T47D (cell line): ENCODE results near the gene TTI1.
A peak's percentile ranks its signal among the peaks of the same experiment; 100 is the strongest.
"Not testable (repeated sequence)": the region's sequence is repeated elsewhere in the genome, so short reads cannot be mapped to it uniquely, and the experiment has no call there.

ENCODE experiments used
- DNase-seq, 2 experiments: peaks; one replicate each; pipeline versions ENCODE4 v3.0.0 to v3.0.0-alpha.2; 2011 to 2012; ENCODE audit warnings: low read depth in 1 of 2, low spot score in 1 of 2
- JUND ChIP-seq: IDR thresholded peaks from 2 replicates; pipeline ENCODE4 v1.6.1; 2012; ENCODE audit warnings: low read depth
- in situ Hi-C: cut with HindIII; loops from 2 replicates; pipeline ENCODE4 v1.10.0; 2016; ENCODE audit warnings: low sequenced_read_pairs, low pct_unique_long_range_greater_than_20kb

The TTI1 gene

DNA sequence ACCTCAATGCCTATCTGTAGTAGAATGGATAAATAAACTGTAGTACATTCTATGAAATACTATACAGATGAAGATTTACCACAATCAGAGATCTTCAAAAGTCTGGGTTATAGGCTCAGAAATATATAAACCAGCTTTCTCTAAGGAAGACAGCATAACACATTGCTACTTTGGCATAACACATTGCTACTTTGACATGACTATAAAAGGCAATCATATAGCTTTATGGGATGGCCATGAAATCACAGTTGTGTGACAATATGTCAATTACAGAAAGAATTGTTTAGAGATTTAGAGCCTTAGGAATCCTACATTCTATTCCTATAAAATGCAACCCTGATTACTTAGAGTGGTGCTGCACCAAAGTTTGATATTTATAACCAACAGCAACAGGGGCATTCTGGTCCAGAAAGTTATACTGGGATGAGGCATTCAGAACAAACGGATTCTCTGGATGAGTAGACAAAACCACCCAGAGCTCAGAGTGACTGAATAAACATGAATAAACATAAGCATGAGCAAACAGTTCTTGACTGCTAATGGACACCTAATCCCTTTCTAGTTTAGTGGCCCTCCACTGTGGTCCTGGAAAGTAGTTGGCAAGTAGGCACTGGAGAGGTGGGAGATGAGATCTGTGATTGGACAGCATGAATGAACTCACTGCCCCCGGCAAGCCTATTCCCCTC is 12.0 kb downstream of the TTI1 start:
- no peak for TF ChIP-seq JUND
- in situ Hi-C loops: no loop called here
- no peak for DNase-seq

DNA sequence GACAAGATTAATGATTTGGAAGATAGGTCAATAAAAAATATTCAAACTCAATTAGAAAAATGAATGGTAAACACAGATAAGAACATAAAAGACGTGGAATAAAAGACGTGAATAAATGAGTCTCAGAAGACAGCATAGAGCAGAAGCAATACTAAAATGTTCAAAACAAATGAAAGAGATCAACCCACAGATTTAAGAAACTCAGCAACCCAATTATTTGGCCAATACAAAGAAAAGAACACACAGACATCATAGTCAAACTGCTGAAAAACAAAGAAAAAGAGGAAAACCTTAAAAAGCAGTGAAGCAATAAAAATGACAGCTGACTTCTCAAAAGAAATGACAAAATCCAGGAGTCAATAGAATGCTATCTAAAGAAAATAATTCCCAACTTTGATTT is 14.9 kb downstream of the TTI1 start:
- no peak for DNase-seq
- in situ Hi-C loops: no loop called here
- TF ChIP-seq JUND: no peak

DNA sequence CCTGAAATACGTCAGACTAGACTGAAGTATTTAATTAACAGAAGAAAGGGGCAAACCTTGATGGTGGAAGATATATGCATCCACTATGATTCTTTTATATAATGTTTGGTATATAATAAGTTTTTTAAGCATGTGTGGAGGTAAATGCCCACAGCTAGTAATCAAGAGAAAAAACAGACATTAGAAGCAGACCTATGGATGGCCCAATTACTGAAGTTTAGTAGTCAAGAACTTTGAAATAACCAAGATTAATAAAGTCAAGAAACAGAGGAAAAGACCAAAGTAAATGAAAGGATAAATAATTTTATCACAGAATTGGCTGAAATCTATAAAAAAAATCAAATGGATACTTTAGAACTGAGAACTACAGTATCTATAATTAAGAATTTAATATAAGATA is 15.3 kb downstream of the TTI1 start:
- no peak for TF ChIP-seq JUND
- in situ Hi-C loops: no loop called here
- no peak for DNase-seq

DNA sequence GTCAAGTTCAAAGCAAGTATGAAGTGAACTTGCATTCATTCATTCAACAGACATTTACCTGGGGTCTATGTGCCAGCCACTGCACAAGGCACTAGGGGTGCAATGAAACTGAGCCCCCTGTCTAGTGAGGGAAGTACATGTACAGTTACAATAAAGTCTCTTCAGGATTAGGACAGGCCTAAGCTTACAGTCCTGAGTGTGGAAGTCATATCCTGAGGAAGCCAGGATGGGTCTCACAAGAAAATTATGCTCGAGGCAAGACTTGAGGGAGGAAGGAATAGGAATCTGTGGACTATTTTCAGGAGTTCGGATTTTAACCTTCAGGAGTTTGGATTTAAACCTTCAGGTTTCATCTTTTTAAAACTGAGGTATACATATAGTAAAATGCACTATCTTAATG is 19.4 kb downstream of the TTI1 start:
- in situ Hi-C loops: no loop called here
- TF ChIP-seq JUND: no peak
- DNase-seq: no peak

DNA sequence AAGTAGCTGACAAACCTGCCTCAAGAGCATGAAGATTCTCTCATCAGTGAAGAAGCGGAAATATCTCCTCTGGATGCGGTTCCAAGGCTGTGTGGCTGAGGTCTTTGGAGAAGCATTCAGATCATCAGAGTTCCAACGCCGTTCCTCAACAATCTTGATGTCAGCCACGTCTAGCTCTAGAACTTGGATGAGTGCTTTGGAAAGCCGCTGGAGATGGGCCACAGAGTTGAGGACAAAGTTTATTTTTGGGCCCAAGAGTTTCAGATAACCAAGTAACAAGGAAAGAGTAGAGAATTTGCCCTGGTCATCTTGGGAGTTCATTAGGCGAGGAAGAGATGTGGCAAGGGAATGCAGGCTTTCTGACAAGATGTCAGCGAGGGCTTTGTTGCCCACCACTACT is 20.9 kb downstream of the TTI1 start:
- in situ Hi-C loops: no loop called here
- TF ChIP-seq JUND: no peak

DNA sequence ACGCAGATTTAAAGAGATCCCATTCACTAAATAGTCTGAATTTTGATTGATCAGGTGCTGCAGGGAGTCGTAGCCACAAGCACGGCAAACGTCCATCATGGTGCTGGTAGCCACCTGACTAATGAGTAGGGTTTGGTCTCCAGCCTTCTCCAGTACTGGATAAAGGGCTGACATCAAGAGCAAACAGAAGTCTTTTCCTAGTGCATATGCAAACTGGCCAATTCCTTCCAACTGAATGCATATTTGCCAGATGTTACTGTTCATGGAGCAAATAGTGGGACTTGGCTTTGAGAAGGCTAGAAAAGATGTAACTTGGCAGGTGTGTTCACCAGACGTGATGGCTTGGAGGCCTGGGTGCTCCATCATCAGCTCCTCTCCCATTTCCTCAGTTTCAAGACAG is 21.6 kb downstream of the TTI1 start:
- no peak for DNase-seq
- in situ Hi-C loops: no loop called here
- no peak for TF ChIP-seq JUND

More for the DNA sequence above, 20.9 kb downstream of the TTI1 start:
- no peak for DNase-seq

DNA sequence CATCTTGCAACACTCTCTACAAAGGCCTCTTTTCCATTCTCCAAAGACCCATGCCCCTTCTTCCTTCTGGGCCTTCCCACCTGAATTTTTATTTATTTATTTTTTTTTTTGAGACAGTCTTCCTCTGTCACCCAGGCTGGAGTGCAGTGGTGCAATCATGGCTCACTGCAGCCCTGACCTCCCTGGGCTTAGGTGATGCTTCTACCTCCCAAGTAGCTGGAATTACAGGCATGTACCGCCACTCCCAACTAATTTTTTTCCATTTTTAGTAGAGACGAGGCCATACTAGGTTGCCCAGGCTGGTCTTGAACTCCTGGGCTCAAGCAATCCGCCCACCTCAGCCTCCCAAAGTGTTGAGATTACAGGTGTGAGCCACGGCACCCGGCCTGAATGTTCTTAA is 23.8 kb downstream of the TTI1 start:
- in situ Hi-C loops, DNase-seq: not testable (repeated sequence)

DNA sequence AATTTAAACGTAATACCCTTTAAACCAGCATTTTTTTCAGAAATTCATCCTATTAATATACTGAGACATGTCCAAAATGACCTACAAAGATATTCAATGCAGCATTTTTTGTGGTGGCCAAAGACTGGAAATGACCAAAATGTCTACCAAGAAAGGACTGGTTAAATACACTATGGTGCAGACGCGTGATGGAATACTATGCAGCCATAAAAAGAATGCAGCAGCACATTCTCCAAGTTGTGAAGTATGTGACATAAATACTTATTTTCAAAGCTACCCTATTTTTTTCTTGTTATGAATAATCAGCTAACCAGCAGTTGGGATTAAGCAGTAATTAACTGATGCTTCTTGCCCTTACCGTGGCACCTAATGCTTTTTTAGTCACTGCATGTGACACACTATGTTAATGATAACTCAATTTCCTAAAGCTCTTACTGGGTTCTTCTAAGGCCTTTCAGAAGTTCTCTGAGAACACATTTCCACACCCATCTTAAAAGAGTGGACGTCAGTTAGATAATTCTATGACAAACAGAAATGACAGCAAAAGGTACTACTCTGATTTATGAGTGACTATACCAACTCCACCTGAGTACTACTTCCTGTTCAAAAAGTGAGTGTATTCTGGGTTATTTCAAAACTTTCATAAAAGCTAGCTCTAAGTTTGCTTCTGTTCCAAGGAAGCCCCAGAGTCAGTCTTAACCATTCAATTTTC is 24.9 kb downstream of the TTI1 start:
- no peak for DNase-seq
- no peak for TF ChIP-seq JUND
- in situ Hi-C loops: no loop called here

DNA sequence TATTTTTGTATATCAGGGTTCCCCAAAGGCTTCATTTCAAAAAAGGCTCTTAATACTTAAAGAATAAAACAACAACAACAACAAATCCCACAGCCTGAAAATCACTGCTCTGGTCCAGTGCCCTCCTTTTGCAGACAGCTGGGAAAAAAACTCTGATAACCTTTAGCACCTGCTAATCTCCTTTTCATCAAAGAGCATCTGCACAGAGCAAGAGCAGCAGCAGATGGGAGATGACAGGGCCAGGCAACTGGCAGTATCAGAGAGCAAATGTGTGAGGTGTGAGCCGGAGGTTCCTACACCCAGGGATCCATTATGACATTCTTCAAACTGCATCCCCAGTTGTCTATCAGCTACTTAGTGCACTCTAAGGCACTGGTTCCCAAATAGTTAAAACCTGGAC is 25.7 kb downstream of the TTI1 start:
- DNase-seq: no peak
- TF ChIP-seq JUND: no peak
- in situ Hi-C loops: no loop called here

DNA sequence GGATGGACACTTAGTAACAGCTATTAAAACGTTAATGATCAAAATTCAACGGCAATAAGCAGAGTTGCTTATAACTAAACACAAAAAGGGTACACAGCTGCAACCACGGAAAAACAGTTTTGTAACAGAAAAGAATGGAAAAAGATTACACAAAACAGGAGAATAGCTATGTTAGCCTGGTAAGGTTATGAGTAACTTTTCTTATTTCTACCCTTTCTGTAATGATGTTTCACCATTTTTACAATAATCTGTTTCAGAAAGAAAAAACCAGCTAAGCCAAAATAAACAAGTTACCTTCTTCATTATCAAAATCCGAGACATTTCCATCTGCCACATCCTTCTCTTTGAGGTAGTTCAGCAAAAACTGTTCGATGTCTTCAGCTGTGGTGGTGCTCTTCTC is 27.4 kb downstream of the TTI1 start:
- no peak for TF ChIP-seq JUND
- no peak for DNase-seq
- in situ Hi-C loops: no loop called here

DNA sequence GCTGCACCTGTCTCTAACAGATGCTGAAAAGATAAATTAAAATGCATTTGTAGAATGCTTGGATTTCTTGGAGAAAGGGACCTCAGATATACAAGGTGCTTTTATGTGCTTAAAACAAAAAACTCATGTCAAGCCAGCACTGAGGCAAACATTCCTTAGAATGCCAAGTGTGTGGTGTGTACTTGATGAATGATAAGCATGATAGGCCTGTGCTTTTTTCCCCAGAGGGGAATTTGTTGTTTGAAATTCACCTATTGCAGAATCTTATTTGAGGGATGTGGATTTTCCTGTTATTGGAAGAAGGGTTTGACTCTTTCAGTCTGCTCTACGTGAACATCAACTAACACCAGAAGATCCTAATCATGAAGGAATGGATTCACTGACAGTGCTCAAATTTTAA is 28.8 kb downstream of the TTI1 start:
- peak; percentile 80 for TF ChIP-seq JUND
- DNase-seq: peak; percentile 83 to 87
- in situ Hi-C loops: no loop called here

DNA sequence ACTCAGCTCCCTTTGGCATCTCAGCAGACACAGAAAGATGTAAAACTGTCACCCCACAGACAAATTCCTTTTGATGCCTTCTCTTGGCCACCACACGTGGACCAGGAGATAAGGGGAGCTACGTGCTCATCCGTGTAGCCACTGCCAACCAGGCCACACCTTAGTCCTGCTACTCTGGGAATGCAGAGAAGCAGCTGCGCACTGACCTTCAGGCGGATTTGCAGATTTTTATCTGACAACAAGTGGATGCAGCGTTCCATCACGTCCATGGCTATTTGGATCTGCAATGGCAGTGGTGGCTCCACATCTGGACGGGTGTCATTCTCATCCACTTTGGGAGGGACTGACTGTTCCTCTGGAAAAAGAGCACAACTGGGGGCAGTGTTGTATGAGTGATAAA is 30.8 kb downstream of the TTI1 start:
- in situ Hi-C loops: no loop called here
- TF ChIP-seq JUND: no peak
- DNase-seq: no peak

DNA sequence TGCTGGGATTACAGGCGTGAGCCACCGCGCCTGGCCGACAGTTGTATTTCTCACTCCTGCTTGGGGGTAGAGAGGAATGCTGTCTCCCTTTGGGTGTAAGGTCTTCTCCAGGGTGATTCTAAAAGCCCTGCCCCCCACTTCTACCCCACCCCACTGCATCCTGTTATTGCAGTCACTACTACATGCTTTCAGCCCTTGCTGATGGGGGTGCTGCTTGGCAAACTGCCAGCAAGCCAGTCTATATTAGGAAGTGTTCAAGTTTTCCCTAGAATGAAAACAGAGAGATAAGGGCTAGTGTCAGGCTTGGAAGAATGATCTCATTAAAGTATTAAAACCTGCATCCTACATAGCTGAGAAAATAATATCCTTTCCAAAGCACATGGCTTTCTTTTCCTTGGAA is 31.3 kb downstream of the TTI1 start:
- no peak for TF ChIP-seq JUND
- in situ Hi-C loops: no loop called here

More for the DNA sequence above, 31.3 kb downstream of the TTI1 start:
- DNase-seq: no peak
